ENCODE measurements around the gene ING3.

ING3 gene

GRCh38 chr7:120996988-120997345 lies 46.4 kb downstream of the ING3 start:
- H3K4me3 ChIP-seq (ENCODE audit: low read depth, low read length) = no peak overlapping the region
- no peak for DNase-seq (ENCODE audit: low read depth)

DNA sequence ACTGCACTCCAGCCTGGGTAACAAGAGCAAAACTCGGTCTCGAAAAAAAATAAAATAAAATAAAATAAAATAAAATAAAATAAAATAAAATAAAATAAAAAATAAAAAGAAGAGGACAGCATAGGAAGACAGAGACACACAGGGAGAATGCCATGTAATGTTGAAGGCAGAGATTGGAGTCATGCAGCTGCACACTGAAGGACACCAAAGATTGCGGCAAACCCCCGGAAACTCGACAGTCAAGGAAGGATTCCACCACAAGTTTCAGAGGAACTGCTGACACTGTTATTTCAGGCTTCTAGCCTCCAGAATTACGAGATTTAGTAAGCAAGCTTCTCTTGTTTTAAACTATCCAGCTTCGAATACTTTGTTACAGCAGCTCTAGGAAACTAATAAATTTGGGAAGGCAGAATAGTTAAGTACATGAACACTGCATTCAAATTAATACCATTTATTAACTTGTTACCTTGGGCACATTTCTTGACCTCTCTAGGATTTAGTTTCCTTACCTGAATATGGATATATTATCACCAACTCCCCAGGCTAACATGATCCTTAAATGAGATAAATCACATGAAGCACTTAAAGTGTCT lies 47.4 kb downstream of the ING3 start:
- DNase-seq (ENCODE audit: low read depth) = no peak
- H3K4me3 ChIP-seq (ENCODE audit: low read depth, low read length) = no peak overlapping the region
- TF ChIP-seq CTCF (IDR thresholded peaks at IDR 0.05; ENCODE audit: control insufficient read depth, extremely low read depth, insufficient read depth) = no peak

More at GRCh38 chr7:120996988-120997345, 46.4 kb downstream of the ING3 start:
- TF ChIP-seq CTCF (IDR thresholded peaks at IDR 0.05; ENCODE audit: control insufficient read depth, extremely low read depth, insufficient read depth) = no peak

- no peak for TF ChIP-seq CTCF (IDR thresholded peaks at IDR 0.05; ENCODE audit: control insufficient read depth, extremely low read depth, insufficient read depth)
- no peak for DNase-seq (ENCODE audit: low read depth)
- H3K4me3 ChIP-seq (ENCODE audit: low read depth, low read length) = no peak overlapping the region
Observed at GRCh38 chr7:120998520-120998919, 47.9 kb downstream of the ING3 start.

- no peak for DNase-seq (ENCODE audit: low read depth)
- H3K4me3 ChIP-seq (ENCODE audit: low read depth, low read length) = no peak overlapping the region
- no peak for TF ChIP-seq CTCF (IDR thresholded peaks at IDR 0.05; ENCODE audit: control insufficient read depth, extremely low read depth, insufficient read depth)
Observed at GRCh38 chr7:120998996-120999565, 48.5 kb downstream of the ING3 start.

DNA sequence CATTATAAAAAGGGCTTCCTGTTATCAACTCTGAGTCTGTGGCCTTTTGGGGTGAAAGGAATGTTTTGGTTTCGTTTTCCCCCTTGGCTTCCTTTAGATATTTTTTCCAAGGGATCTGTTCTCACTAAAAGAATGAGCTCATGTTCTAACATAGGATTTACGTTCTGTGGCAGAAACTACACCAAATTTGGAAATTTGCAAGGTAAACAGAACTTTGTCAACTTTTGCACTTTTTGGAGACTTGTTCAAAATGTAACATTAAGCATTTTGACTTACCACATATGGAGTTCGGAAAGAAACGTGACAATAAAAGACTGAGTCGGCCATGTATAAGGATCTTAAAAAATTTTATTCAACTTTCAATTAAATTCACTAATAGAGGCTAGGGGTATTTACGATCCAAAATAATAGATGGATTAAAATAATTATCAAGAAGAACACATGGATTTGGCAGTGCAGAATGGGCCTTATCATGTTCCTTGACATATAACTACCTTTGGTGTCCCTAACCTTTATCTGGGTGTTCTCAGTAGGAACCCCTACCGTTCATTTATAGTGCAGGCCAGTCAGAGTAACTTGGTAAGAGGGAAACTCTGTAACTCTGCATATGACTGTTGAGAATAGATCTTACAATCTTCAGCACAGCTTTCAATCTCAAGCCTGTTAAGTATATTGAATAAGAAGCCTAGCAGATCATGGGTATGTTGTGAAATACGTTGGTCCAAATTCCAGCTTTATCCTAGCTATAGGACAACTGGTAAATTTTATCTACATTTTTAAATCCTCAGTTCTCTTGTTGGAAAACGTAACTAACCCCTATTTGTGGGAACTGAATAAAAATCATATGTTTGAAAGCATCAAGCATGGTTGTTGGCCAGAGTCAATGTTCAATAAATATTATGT lies 49.8 kb downstream of the ING3 start:
- no peak overlapping the region for H3K4me3 ChIP-seq (ENCODE audit: low read depth, low read length)
- TF ChIP-seq CTCF (IDR thresholded peaks at IDR 0.05; ENCODE audit: control insufficient read depth, extremely low read depth, insufficient read depth) = no peak
- DNase-seq (ENCODE audit: low read depth) = no peak

DNA sequence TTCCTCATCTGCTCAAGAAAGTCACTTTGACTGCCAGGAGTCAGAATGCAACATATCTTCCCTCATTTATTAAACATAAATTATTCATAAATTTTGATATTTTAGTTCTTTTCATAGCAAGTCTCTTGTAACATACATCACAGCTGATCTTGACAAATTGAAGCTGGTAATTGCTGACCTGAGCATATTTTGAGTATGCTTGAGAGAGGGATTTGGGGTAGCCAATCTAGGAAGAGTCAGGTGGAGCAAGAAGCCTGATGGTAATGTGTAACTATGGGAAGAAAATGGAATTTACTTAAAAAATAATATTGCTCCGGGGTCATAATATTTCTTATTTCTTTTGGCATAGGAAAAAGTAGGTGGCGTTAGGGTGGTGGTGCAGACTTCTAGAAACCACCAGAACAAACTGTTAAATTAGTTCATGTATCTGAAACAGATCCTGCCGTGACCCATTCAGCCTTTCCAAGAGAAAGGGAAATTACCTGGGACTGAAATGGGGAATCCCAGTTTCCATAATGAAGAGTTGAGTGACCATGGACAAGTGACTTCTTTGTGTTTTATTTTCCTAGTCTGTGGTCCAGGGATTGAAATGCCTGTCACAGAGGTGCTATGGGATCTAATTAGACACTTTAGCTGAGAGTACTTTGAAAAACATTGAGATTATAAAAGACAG lies 50.8 kb downstream of the ING3 start:
- TF ChIP-seq CTCF (IDR thresholded peaks at IDR 0.05; ENCODE audit: control insufficient read depth, extremely low read depth, insufficient read depth) = no peak
- no peak overlapping the region for H3K4me3 ChIP-seq (ENCODE audit: low read depth, low read length)
- no peak for DNase-seq (ENCODE audit: low read depth)
